HCT116 (cell line): ENCODE measurements around the gene PTPN1. TPM values are rescaled to one million over a fixed set of nuclear protein-coding genes. Genes with fewer than 3 reads are reported as not detected.

Experiments used
- ATAC-seq: fragments of 200-7000 bp; cut with Tn5 transposase; 2 replicates; pipeline ENCODE4 v1.9.1; 2020; ENCODE audit warnings: mild to moderate bottlenecking, moderate library complexity
- BruUV-seq: library from RNA; stranded (reverse); fragments of 400-500 nt; replicated peaks from 2 replicates; lab custom pipeline; 2021; lab: Mats Ljungman, UMichigan
- CTCF ChIA-PET: fragments of 300-600 bp; sonication (Branson Sonifier 250); formaldehyde crosslinking; loops from one replicate; lab custom pipeline; 2021; ENCODE audit warnings: antibody characterized with exemption; lab: Charles Lee
- POLR2A ChIA-PET: fragments of 300-600, 350-600 bp; sonication (Branson Sonifier 250); formaldehyde crosslinking; loops from one replicate; lab custom pipeline; 2021; ENCODE audit warnings: antibody characterized with exemption; lab: Charles Lee
- RAD21 ChIA-PET, 2 experiments: fragments of 300-600 bp; sonication (Branson Sonifier 250); formaldehyde crosslinking; loops; one replicate each; lab custom pipeline; 2023; ENCODE audit warnings: low total read pairs in 2 of 2; ENCODE audit not compliant: uncharacterized antibody in 2 of 2, unreplicated experiment in 2 of 2, low non-redundant PET in 1 of 2; lab: Charles Lee
- DNase-seq: peaks from one replicate; pipeline ENCODE4 v3.0.0-alpha.2; 2010; ENCODE audit warnings: low read depth, low spot score
- H2AFZ ChIP-seq: fragments of 200-600 bp; shearing (Covaris generic), sonication (generic); 2 replicates; pipeline ENCODE4 v1.6.1; 2017; ENCODE audit warnings: low read depth, mixed run types, mixed read lengths, antibody characterized with exemption, low read length; ENCODE audit not compliant: poor library complexity, severe bottlenecking
- H3K27ac ChIP-seq: 2 replicates; pipeline ENCODE4 v1.5.1; 2012; ENCODE audit warnings: low read depth, low read length
- H3K27me3 ChIP-seq: fragments of 200-600 bp; sonication (generic); 2 replicates; pipeline ENCODE4 v1.6.1; 2016; ENCODE audit warnings: mixed run types, low read length, mixed read lengths; ENCODE audit not compliant: insufficient read depth
- H3K36me3 ChIP-seq, 2 experiments: fragments of 200-500 bp in 1 of 2; fragments of 200-600 bp in 1 of 2; sonication (Bioruptor generic) in 1 of 2; sonication (generic) in 1 of 2; 2 replicates each; pipeline versions ENCODE4 v1.5.1 to v1.6.1; 2014 to 2016; ENCODE audit warnings: low read length in 2 of 2, inconsistent platforms in 1 of 2, mixed read lengths in 1 of 2, mixed run types in 1 of 2; ENCODE audit not compliant: insufficient read depth in 2 of 2, control insufficient read depth in 1 of 2
- H3K4me1 ChIP-seq, 2 experiments: fragments of 200-600 bp in 1 of 2; sonication (generic) in 1 of 2; 2 replicates each; pipeline versions ENCODE4 v1.5.1 to v1.6.1; 2012 to 2017; ENCODE audit warnings: low read length in 2 of 2, inconsistent platforms in 1 of 2, mild to moderate bottlenecking in 1 of 2, mixed read lengths in 1 of 2, mixed run types in 1 of 2, moderate library complexity in 1 of 2; ENCODE audit not compliant: insufficient read depth in 2 of 2, control insufficient read depth in 1 of 2
- H3K4me2 ChIP-seq: fragments of 200-600 bp; sonication (generic); 2 replicates; pipeline ENCODE4 v1.6.1; 2017; ENCODE audit warnings: mixed run types, low read length, mixed read lengths
- H3K4me3 ChIP-seq, 2 experiments: fragments of 200-600 bp in 1 of 2; sonication (generic) in 1 of 2; replicated peaks in 1 of 2; 2 replicates each; pipeline ENCODE4 v1.5.1; 2011 to 2016; ENCODE audit warnings: low read length in 2 of 2, control low read depth in 1 of 2, low read depth in 1 of 2, mild to moderate bottlenecking in 1 of 2, mixed read lengths in 1 of 2, mixed run types in 1 of 2
- H3K79me2 ChIP-seq: fragments of 200-600 bp; sonication (generic); 2 replicates; pipeline ENCODE4 v1.6.1; 2017; ENCODE audit warnings: mild to moderate bottlenecking, mixed run types, low read length, moderate library complexity, mixed read lengths; ENCODE audit not compliant: insufficient read depth
- H3K9ac ChIP-seq: fragments of 200-600 bp; sonication (generic); 2 replicates; pipeline ENCODE4 v1.6.1; 2016; ENCODE audit warnings: low read length, mixed read lengths
- H3K9me2 ChIP-seq: fragments of 200-600 bp; sonication (generic), shearing (Covaris generic); 2 replicates; pipeline ENCODE4 v1.6.1; 2017; ENCODE audit warnings: mixed run types, mild to moderate bottlenecking, moderate library complexity; ENCODE audit not compliant: insufficient read depth
- H3K9me3 ChIP-seq, 2 experiments: fragments of 200-500 bp in 1 of 2; fragments of 200-600 bp in 1 of 2; sonication (Bioruptor generic) in 1 of 2; sonication (generic) in 1 of 2; 2 replicates each; pipeline ENCODE4 v1.6.1; 2014 to 2017; ENCODE audit warnings: low read length in 2 of 2, mixed read lengths in 2 of 2, inconsistent platforms in 1 of 2, low read depth in 1 of 2, mild to moderate bottlenecking in 1 of 2, mixed run types in 1 of 2, moderate library complexity in 1 of 2; ENCODE audit not compliant: control insufficient read depth in 1 of 2, insufficient read depth in 1 of 2
- H4K20me1 ChIP-seq: fragments of 200-600 bp; sonication (generic), shearing (Covaris generic); 2 replicates; pipeline ENCODE4 v1.6.1; 2017; ENCODE audit warnings: mixed run types, mild to moderate bottlenecking, moderate library complexity; ENCODE audit not compliant: insufficient read depth
- CEBPB ChIP-seq: IDR thresholded peaks from 2 replicates; pipeline ENCODE4 v1.6.1; 2012; ENCODE audit warnings: low read depth
- EGR1 ChIP-seq: IDR thresholded peaks from 2 replicates; pipeline ENCODE4 v1.6.1; 2012; ENCODE audit warnings: low read depth
- ELF1 ChIP-seq: IDR thresholded peaks from 2 replicates; pipeline ENCODE4 v1.6.1; 2012; ENCODE audit warnings: low read depth, borderline replicate concordance
- EZH2phosphoT487 ChIP-seq: fragments of 200-600 bp; IDR thresholded peaks from 2 replicates; pipeline ENCODE4 v1.6.1; 2018; ENCODE audit warnings: antibody characterized with exemption, borderline replicate concordance
- SIN3A ChIP-seq: IDR thresholded peaks from 2 replicates; pipeline ENCODE4 v1.6.1; 2012; ENCODE audit warnings: low read depth
- SRF ChIP-seq: IDR thresholded peaks from 2 replicates; pipeline ENCODE4 v1.6.1; 2012; ENCODE audit warnings: low read depth
- TCF7L2 ChIP-seq: IDR thresholded peaks from 2 replicates; pipeline ENCODE4 v1.7.0; 2011; ENCODE audit warnings: borderline replicate concordance, inconsistent platforms; ENCODE audit not compliant: insufficient read depth, insufficient read length; ENCODE audit errors: extremely low read depth
- ZNF274 ChIP-seq: fragments of 200-500 bp; sonication (Bioruptor generic); IDR thresholded peaks from 2 replicates; pipeline ENCODE4 v1.6.1; 2014; ENCODE audit warnings: mild to moderate bottlenecking, low read depth, low read length, inconsistent platforms
- intact Hi-C: fragments of 100-400 bp; cut with micrococcal nuclease; formaldehyde crosslinking; loops from 2 replicates; pipeline ENCODE4 v1.10.0; 2022
- total RNA-seq: library from RNA; stranded (reverse); gene quantifications from one replicate; pipeline ENCODE4 v1.2.1, GENCODE V29; 2021; ENCODE audit not compliant: unreplicated experiment
- TF ChIP-seq, protein P1 (sequence below): IDR thresholded peaks from 2 replicates; pipeline ENCODE4 v1.6.1; 2012; ENCODE audit warnings: low read depth

PTPN1 gene
- total RNA-seq, 1 experiment from 2014 or later, result 47.5 TPM

DNA sequence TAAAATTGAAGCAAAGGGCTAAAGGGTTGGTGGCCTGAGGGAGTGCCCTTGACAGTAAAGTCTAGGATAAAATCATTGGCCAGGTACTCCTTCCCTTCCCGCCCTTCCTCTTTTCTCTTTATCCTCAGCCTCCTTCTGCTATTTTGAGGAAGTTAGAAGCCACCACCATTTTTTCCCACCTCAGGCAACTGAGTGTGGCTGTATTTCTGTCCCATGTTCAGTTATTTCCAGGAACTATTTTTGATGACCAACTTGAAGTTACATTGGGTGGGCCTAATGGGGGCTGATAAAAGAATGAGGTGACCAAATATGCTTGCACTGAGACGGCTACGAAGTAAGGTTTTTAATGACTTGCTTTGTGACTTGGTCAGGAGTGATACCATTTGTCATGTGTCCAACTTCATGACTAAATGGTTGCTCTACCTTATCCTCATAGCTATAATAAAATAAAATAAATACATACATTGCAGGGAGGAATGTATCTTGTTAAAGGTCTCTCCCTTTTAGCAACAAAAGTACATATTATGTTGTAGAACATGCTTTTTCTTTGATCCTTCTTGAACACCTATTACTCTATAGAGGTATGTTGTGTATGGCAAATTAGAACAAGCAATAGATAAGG, 12.0 kb downstream of the PTPN1 start:
- no peak overlapping the region for H3K9ac ChIP-seq
- peaks cover 20 to 77% of the 10 kb centered on the region in 2 experiments for H3K4me1 ChIP-seq
- POLR2A ChIA-PET, result interaction anchor here (0.6 kb wide), 1 partner anchor 17 kb away, joined by 3 read pairs; no protein-coding TSS in a partner anchor
- no peaks in the 10 kb centered on the region for H3K27me3 ChIP-seq
- no peak for DNase-seq
- H3K4me3 ChIP-seq, result no peak overlapping the region
- no peak overlapping the region for H3K4me2 ChIP-seq
- CTCF ChIA-PET, result no interaction called here
- H3K9me3 ChIP-seq, result no peaks in the 10 kb centered on the region
- intact Hi-C loops, result no loop called here
- no peaks in the 10 kb centered on the region for H3K9me2 ChIP-seq
- no peaks in the 10 kb centered on the region for H3K36me3 ChIP-seq
- peaks cover 12% of the 10 kb centered on the region for H4K20me1 ChIP-seq
- H2AFZ ChIP-seq, result no peak overlapping the region
- RAD21 ChIA-PET, result no interaction called here
- H3K79me2 ChIP-seq, result peaks cover 99% of the 10 kb centered on the region
- H3K27ac ChIP-seq, result no peak overlapping the region
- no TSS peak for BruUV-seq
- no peak for ATAC-seq
- no peak for TF ChIP-seq ELF1
- TF ChIP-seq SIN3A, result no peak
- TF ChIP-seq ZNF274, result no peak
- no peak for TF ChIP-seq TCF7L2
- TF ChIP-seq, protein P1, sequence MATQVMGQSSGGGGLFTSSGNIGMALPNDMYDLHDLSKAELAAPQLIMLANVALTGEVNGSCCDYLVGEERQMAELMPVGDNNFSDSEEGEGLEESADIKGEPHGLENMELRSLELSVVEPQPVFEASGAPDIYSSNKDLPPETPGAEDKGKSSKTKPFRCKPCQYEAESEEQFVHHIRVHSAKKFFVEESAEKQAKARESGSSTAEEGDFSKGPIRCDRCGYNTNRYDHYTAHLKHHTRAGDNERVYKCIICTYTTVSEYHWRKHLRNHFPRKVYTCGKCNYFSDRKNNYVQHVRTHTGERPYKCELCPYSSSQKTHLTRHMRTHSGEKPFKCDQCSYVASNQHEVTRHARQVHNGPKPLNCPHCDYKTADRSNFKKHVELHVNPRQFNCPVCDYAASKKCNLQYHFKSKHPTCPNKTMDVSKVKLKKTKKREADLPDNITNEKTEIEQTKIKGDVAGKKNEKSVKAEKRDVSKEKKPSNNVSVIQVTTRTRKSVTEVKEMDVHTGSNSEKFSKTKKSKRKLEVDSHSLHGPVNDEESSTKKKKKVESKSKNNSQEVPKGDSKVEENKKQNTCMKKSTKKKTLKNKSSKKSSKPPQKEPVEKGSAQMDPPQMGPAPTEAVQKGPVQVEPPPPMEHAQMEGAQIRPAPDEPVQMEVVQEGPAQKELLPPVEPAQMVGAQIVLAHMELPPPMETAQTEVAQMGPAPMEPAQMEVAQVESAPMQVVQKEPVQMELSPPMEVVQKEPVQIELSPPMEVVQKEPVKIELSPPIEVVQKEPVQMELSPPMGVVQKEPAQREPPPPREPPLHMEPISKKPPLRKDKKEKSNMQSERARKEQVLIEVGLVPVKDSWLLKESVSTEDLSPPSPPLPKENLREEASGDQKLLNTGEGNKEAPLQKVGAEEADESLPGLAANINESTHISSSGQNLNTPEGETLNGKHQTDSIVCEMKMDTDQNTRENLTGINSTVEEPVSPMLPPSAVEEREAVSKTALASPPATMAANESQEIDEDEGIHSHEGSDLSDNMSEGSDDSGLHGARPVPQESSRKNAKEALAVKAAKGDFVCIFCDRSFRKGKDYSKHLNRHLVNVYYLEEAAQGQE, result no peak
- no peak for TF ChIP-seq CEBPB
- no peak for TF ChIP-seq EZH2phosphoT487
- no peak for TF ChIP-seq SRF
- no peak for TF ChIP-seq EGR1
- TF ChIP-seq, all 23 proteins: peak for 0
